ENCODE measurements around the gene CROCC2. TPM values are rescaled to one million over a fixed set of nuclear protein-coding genes. Genes with fewer than 3 reads are reported as not detected.
A peak's percentile ranks its signal among the peaks of the same experiment; 100 is the strongest.

CROCC2 gene
- total and polyA plus RNA-seq, 2 of the 13 experiments (the other 11 are each of a cell fraction or from before 2014, with no cell fraction given), result not detected

- TF ChIP-seq JUND (CRISPR knock-in tag; IDR thresholded peaks at IDR 0.05) (no peak), PCBP2 (optimal IDR thresholded peaks at IDR 0.05; ENCODE audit: low read depth, low read length, poor library complexity, severe bottlenecking) (no peak), FOXO1 (CRISPR knock-in tag; IDR thresholded peaks at IDR 0.05) (no peak), HOXD1 (CRISPR knock-in tag; IDR thresholded peaks at IDR 0.05) (no peak), ZFP41 (CRISPR knock-in tag; IDR thresholded peaks at IDR 0.05; ENCODE audit: borderline replicate concordance) (0 out of 2 replicates have a peak, but pooled peaks have one; percentile 58), HOXA3 (CRISPR knock-in tag; IDR thresholded peaks at IDR 0.05) (0 out of 2 replicates have a peak, but pooled peaks have one; percentile 12), FOXM1 (CRISPR knock-in tag; IDR thresholded peaks at IDR 0.05) (no peak), MAF1 (CRISPR knock-in tag; IDR thresholded peaks at IDR 0.05; ENCODE audit: borderline replicate concordance) (no peak), MXI1 (IDR thresholded peaks at IDR 0.05; ENCODE audit: borderline replicate concordance, low read depth, low read length) (0 out of 3 replicates have a peak, but pooled peaks have one; percentile 23), CERS6 (CRISPR knock-in tag; IDR thresholded peaks at IDR 0.05) (0 out of 2 replicates have a peak, but pooled peaks have one; percentile 30), SALL1 (CRISPR knock-in tag; IDR thresholded peaks at IDR 0.05) (peak; percentile 26; the same call in 1 of the 2 replicates), ATM (IDR thresholded peaks at IDR 0.05; ENCODE audit: borderline replicate concordance) (no peak), ZNF34 (CRISPR knock-in tag; IDR thresholded peaks at IDR 0.05; ENCODE audit: borderline replicate concordance) (no peak), ZBTB46 (CRISPR knock-in tag; IDR thresholded peaks at IDR 0.05; ENCODE audit: borderline replicate concordance) (no peak), XBP1 (CRISPR knock-in tag; IDR thresholded peaks at IDR 0.05) (no peak), ZMAT5 (CRISPR knock-in tag; IDR thresholded peaks at IDR 0.05; ENCODE audit: borderline replicate concordance, low read depth) (no peak), ZZZ3 (CRISPR knock-in tag; IDR thresholded peaks at IDR 0.05; ENCODE audit: borderline replicate concordance) (no peak), E2F5 (CRISPR knock-in tag; conservative IDR thresholded peaks at IDR 0.05) (no peak), ZNF441 (CRISPR knock-in tag; IDR thresholded peaks at IDR 0.05; ENCODE audit: borderline replicate concordance) (no peak), PATZ1 (CRISPR knock-in tag; IDR thresholded peaks at IDR 0.05) (peak; percentile 51), NPAS2 (CRISPR knock-in tag; IDR thresholded peaks at IDR 0.05; ENCODE audit: borderline replicate concordance) (no peak), ZNF790 (CRISPR knock-in tag; IDR thresholded peaks at IDR 0.05; ENCODE audit: borderline replicate concordance) (no peak), ZNF678 (CRISPR knock-in tag; IDR thresholded peaks at IDR 0.05) (no peak)
These were observed 83.5 kb downstream of the CROCC2 start (continued) for GRCh38 chr2:240989451-240990265.

Data from HepG2 (cell line).